Kasumi-1 (cell line): ENCODE results near the gene IL18BP.

Source experiments
- DNase-seq, 2 experiments: peaks; one replicate each; lab custom pipeline; 2025; lab: John Stamatoyannopoulos, UW

The IL18BP gene

GRCh38 chr11:71996946-71997345, 1.8 kb upstream of the IL18BP start:
- DNase-seq: no peak

- DNase-seq: no peak
These were observed 1.1 kb upstream of the IL18BP start for GRCh38 chr11:71997594-71997993.

DNA sequence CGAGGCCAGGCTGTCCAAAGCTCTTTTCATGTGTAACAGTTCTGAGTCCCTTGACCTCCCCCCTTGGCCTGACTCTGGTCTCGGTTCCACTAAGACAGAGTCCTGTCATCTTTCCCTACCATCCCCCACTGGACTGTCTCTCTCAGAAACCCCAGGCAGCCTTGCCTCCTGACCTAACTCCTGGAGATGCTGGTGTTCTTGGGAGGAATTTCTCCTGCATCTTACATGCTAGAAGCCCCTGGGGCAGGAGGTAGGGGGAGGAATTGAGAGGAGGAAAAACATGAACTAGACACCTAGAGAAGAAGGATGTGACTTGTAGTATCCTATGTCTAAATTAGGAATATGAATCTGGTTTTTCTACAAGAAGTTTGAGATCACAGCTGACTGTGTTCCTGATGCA, 648 bp upstream of the IL18BP start:
- no peak for DNase-seq

DNA sequence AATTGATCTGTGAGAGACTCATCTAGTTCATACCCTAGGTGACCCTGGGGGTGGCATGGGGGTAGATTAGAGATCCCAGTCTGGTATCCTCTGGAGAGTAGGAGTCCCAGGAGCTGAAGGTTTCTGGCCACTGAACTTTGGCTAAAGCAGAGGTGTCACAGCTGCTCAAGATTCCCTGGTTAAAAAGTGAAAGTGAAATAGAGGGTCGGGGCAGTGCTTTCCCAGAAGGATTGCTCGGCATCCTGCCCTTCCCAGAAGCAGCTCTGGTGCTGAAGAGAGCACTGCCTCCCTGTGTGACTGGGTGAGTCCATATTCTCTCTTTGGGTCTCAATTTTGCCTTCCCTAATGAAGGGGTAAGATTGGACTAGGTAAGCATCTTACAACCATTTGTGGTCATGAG, 653 bp downstream of the IL18BP start:
- DNase-seq: no peak

GRCh38 chr11:71999798-72000197, 1.1 kb downstream of the IL18BP start:
- no peak for DNase-seq

DNA sequence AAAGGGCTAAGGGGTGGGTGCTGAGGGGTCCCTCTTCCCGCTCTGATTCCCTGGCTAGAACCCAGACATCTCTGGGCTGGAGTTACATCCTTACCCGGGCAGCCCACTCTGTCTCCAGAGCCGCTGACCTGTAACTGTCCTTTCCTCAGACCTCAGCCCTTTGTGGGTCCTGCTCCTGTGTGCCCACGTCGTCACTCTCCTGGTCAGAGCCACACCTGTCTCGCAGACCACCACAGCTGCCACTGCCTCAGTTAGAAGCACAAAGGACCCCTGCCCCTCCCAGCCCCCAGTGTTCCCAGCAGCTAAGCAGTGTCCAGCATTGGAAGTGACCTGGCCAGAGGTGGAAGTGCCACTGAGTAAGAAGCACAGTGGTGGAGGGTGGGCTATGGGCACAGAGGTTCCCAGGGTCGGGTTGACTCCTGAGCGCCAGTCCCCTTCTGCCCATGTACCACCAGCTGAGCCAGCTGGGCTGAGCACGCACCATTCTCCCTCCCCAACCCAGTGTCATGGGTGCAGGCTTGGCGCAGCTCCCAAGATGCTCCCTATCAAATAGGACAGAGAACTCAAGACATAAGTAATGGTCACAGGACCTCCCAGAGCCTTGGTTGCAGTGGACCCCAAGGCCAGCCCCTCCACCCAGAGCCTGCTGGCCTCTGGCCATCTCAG, 1.6 kb downstream of the IL18BP start:
- no peak for DNase-seq

DNA sequence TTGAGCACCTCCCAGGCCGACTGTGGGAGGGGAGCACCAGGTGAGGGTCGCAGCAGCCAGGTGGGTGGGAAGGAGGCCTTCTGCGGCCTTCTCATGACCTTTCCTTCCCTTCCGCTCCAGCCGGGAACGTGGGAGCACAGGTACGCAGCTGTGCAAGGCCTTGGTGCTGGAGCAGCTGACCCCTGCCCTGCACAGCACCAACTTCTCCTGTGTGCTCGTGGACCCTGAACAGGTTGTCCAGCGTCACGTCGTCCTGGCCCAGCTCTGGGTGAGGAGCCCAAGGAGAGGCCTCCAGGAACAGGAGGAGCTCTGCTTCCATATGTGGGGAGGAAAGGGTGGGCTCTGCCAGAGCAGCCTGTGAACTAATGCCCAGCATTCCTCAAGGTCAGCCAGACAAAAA, 2.6 kb downstream of the IL18BP start:
- DNase-seq: no peak

GRCh38 chr11:72001834-72002591, 3.3 kb downstream of the IL18BP start:
- DNase-seq: no peak

DNA sequence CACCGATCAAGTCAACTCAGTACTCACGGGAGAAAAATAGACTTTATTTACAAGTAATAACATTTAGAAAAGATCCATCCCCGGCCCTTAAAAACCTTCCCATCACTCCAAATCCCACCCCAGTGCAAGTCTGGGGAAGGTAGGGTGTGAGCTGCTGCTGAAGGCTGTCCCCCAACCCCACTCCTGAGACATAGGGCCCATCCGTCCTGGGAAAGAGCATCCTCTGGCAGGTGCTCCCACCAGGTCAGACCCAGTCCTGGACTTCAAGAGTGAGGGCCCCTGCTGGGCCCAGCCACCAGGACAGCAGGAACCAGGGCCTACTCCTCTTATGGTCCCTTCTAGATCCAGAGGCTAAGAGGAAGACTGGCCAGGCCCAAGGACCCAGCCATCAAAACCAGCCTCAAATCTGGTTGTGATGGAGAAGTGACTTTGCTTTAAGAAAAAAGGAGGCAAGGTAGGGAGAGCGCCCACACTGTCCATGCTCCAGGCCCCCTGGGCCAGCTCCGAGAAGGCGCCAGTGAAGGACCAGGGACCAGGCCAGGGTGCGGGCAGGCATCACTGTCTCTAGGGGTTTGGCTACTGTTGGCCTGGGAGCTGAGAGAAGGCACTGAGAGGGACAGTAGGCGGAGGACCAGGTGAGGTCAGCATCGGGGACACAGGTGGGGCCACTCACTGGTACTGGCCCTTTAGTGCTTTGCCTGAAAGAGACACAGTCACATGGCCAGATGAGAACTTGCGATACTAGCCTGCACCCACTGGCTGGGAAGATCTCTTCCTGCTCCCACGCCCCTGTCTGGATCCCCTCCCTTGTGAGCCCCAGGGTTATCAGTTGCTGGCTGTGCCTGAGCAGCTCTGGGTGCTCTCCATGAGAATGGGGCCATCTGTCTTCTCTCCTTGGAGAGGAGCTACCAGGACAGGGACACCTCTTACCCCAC, 4.4 kb downstream of the IL18BP start:
- no peak for DNase-seq

DNA sequence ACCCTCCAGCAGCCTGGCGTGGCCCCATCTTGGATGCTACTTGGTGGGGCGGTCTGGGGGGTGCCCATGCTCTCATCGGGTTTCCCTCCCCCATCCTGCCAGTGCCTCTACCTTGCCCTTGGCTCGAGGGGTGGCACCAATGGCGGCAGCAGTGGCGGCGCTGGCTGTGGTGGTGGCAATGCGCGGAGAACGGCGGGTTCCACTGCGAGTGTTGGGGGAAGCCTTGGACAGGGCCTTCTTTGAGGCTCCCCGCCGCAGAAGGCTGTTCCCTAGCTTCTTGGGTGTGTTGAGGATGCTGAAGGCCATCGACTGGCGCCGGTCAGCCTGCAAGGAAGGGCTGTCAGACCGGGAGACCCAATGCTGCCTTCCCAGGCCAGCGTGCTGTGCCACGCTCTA, 5.1 kb downstream of the IL18BP start:
- DNase-seq: no peak

DNA sequence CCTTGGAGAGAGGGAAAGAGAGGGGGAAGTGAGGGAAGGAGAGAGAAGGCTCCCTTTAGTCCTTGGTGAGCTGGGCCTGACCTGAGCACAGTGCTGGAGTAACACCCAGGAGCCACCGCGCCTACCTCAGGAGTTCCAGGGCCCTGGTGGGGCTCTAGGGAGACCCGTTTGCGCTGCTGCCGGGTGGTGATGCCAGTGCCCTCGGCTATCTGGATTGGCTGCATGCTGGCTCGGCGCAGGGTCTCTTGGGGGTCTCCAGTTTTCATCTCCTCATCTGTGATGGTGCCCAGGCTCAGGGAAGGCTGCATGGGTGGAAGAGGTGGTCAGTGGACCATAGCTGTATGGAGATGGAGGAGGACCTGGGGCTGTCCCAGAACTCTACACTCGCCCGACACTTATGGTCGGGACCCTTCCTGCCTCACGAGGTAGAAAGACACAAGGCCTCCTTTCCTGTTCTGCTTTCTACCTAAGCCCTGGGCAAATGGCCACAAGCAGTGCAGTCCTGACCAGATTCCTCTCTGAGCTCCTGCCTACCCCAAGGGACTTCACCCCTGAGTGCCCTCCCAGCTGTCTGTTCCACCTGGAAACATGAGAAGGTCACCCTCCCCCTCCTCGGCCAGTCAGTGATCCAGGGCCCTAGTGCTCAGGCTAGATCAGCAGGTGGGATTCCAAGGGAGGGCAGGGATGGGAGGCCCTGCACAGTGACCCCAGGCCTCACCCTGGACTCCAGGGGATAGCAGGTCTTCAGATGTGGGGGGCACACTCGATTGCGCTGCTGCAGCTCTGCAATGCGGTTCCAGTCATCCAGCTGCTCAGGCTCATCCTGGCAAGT, 6.0 kb downstream of the IL18BP start:
- no peak for DNase-seq

DNA sequence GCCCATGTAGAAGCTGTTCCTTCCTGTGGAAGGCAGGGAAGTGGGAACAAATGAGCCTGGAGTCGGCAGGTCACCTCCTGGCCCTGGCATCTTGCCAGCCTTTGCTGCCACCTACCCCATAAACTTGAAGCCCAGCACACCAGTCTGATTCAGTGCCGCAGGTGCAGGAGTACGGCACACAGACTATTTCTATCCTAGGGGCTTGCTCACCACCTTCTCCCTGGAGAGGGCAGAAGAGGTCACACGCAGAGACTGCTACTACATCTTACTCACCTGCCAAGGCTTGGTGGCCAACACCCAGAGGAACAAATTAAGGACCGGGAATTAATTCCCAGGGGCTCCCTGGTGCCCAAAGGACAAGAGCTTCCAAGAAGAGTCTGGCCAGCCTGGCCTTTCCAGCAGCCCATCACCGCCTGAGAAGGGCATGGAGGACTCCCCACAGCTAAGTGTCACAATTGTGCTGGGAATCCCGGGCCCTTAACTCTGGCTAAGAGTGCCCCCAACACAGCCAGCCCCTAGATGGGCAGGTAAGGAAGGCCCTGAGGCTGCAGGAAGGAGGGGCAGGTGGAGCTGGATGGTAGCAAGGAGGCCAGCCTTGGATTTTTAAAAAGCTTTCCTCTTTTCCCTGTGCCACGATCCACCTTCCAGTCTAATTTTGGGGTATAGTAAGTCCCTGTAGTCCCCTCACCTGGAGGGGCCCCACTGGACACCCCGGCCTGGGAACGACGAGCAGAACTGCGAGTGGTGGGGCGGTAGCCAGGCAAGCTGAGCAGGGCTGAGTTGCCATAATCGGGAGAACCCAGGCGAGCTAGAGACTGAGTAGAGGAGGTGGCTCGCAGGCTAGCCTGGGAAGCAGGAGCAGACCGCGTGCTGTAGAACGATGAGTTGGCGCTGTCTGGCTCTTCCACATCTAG, 6.9 kb downstream of the IL18BP start:
- DNase-seq: no peak

GRCh38 chr11:72006309-72007088, 7.8 kb downstream of the IL18BP start:
- no peak for DNase-seq

GRCh38 chr11:72007089-72007476, 8.4 kb downstream of the IL18BP start:
- no peak for DNase-seq

DNA sequence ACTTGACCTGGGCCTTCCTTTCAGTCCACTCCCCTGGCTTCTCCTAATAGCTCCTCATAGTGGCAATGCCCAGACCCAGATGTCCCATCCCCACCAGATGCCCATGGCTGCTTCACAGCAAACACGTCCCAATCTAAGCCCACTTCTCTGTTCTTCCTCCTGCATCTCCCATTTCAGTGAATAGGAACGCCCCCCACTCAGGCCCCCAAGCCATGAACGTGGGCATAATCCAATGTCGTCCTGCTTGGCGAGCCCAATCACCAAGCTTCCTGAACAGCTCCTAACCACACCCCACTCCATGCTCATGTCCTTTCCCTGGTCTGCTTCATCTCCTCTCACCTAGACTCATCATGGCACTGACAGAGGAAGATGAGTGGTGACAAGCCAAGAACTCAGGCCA, 8.9 kb downstream of the IL18BP start:
- no peak for DNase-seq

DNA sequence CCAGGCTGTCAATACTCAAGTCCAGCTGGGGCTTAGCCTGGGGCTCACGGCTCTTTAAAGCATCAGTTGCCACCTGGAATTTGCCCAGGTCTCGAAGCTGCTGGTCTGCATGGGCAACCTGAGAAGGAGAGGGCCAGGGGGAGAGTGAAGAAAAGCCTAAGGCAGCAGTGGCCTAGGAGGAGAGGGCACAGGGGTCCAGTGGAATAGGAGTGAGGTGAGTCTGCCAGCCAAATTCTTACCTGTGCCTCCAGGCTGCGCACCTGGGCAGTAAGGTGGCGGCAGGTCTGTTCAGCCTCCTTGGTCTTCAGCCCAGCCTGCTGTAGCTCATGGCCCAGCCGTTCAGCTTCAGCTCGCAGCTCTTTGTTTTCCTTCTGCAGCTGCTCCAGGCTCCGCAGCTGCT, 10.0 kb downstream of the IL18BP start:
- DNase-seq: no peak

DNA sequence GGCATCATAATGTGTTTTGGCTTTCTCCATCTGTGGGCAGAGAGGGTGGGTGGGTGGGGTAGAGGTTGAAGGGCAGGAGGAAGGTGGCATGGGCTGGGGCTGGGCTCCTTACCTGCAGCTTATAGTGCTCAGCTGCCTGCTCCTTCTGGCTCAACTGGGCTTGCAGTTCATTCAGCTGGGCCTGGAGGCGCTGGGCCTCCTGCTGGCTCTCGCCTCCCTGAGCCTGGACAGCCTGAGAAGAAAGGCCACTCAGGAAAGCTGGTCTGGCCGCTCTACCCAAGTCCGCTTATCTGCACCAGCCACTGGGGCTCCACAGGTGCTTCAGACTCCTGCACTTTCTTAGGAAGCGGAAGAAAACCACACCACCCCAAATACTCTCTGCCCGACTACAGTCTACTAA, 10.4 kb downstream of the IL18BP start:
- no peak for DNase-seq

DNA sequence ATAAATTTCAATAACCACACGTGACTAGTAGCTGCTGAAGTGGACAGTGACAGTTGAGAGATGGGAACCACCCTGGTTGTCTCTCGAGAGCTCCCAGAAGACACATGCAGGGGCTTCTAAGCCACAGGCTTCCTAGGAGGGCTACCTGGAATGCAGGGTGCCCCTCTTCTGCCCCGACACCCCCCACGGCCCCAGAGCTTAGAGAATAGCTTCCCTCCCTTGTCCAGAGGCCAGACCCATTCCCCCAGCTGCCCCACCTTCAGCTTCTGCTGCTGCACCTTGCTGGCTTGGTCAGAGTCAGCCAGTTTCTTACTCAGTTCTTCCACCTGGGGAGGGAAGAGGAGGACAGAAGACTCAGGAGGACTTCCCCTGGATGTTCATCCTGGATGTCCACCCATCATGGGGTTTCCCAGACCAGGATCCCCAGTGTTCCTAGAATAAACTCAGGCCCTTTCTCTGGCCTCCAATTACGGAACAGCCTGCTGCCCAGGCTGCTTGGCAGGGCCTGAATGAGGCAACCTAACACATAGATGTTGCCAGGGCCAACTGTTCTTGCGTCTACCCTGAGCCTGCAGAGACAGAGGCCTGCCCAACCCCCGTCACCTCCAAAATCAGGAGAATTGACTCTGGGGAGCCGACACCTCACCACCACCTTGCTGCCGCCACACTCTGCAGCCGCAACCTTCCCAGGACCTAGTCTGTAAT, 12.0 kb downstream of the IL18BP start:
- DNase-seq: no peak

GRCh38 chr11:72012091-72012630, 13.5 kb downstream of the IL18BP start:
- DNase-seq: no peak
